Measurements from ENCODE around the gene DPRX. TPM values are rescaled to one million over a fixed set of nuclear protein-coding genes. Genes with fewer than 3 reads are reported as not detected.

DPRX gene, protein sequence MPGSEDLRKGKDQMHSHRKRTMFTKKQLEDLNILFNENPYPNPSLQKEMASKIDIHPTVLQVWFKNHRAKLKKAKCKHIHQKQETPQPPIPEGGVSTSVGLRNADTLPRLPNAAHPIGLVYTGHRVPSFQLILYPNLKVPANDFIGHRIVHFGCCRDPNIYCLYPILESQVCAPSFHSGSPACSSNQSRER
- not detected for total RNA-seq
- polyA plus RNA-seq = not detected
- long read RNA-seq, donor 1 = 0 reads
- long read RNA-seq, donor 2 = 0 reads
- long read RNA-seq, donor 3 = 0 reads
- long read RNA-seq, donor 4 = 0 reads

DNA sequence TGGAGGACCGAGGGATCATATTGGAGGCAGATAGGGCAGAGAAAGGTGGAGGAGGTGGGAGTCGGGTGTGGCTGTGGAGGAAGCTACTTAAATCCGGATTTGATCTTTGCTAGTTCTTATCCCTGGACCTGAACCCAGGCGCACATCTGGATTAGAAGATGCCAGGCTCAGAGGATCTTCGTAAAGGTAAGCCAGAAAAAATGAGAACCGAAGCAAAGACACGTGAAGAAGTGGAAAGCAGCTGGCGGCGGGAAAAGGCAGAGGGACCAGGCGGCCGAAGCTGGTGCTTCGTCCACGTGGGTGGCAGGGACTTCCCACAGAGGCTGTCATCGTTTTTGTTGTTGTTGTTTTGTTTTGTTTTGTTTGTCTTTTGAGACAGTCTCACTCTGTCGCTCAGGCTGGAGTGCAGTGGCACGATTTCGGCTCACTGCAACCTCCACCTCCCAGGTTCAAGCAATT is at the start of gene DPRX:
DPRX (plus strand) TSS at position 51 of the 459 bp plus-strand sequence; CDS start at position 159, 108 bp downstream.
- ATAC-seq (no peak), DNase-seq (no peak)
- no peak within 1 kb of the TSS for H3K4me3 ChIP-seq (ENCODE audit: low read length)
- no peaks in the 10 kb centered on the region for H3K4me1 ChIP-seq (ENCODE audit: control insufficient read depth, insufficient read depth, low read length)
- no peaks in the 10 kb centered on the region for H3K27me3 ChIP-seq (ENCODE audit: control insufficient read depth, insufficient read depth)
- no peaks in the 10 kb centered on the region for H3K9me3 ChIP-seq (ENCODE audit: control insufficient read depth, low read length)
- intact Hi-C loops (cut with DNase I) = no loop called here
- WGBS = 87% methylated on average over 17 of the region's 17 CpGs
- H3K27ac ChIP-seq (ENCODE audit: low read length) = no peak within 1 kb of the TSS

DNA sequence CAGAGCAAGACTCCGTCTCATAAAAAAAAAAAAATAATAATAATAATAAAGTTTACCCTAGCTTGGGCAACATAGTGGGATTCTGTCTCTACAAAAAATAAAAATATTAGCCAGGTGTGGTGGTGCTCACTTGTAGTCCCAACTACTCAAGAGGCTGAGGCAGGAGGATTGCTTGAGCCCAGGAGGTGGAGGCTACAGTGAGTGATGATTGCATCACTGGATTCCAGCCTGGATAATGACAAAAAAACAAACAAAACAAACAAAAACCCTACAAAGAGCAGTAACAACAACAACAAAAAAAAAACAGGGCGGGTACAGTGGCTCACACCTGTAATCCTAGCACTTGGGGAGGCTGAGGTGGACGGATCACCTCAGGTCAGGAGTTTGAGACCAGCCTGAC is 48.6 kb upstream of the DPRX start:
- Histone ChIP-seq H3K27ac (ENCODE audit: low read length) (no peak overlapping the region), H3K4me1 (ENCODE audit: control insufficient read depth, insufficient read depth, low read length) (no peaks in the 10 kb centered on the region), H3K27me3 (ENCODE audit: control insufficient read depth, insufficient read depth) (no peaks in the 10 kb centered on the region), H3K4me3 (ENCODE audit: low read length) (no peak overlapping the region), H3K9me3 (ENCODE audit: control insufficient read depth, low read length) (no peaks in the 10 kb centered on the region)
- WGBS = 94% methylated on average over 3 of the region's 3 CpGs
- ATAC-seq (no peak), DNase-seq (no peak)
- intact Hi-C loops (cut with DNase I) = loop anchor here in 1 of 4 donors (10.0 kb wide), 1 partner anchor 162 kb away; no protein-coding TSS in a partner anchor

DNA sequence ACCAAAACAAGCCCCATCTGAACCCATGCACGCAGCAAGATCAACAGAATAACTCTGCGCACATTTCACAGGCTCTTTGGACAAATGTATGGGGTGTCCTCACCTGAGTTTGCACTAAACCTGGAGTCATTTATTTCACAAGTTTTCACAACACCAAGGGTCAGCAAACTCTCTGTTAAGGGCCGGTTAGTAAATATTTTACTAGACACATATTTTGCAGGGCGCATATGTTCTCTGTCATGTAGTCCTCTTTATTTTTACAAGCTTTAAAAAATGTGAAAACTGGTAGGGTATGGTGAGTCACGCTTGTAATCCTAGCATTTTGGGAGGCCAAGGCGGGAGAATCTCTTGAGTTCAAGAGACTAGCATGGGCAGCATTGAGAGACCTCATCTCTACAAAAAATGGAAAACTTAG is 45.5 kb upstream of the DPRX start:
- Histone ChIP-seq H3K27ac (ENCODE audit: low read length) (no peak overlapping the region), H3K4me1 (ENCODE audit: control insufficient read depth, insufficient read depth, low read length) (no peaks in the 10 kb centered on the region), H3K9me3 (ENCODE audit: control insufficient read depth, low read length) (no peaks in the 10 kb centered on the region), H3K4me3 (ENCODE audit: low read length) (no peak overlapping the region), H3K27me3 (ENCODE audit: control insufficient read depth, insufficient read depth) (no peaks in the 10 kb centered on the region)
- intact Hi-C loops (cut with DNase I) = loop anchor here in 1 of 4 donors (10.0 kb wide), 1 partner anchor 159 kb away; no protein-coding TSS in a partner anchor
- DNase-seq (no peak), ATAC-seq (no peak)
- 95% methylated on average over 6 of the region's 6 CpGs for WGBS

DNA sequence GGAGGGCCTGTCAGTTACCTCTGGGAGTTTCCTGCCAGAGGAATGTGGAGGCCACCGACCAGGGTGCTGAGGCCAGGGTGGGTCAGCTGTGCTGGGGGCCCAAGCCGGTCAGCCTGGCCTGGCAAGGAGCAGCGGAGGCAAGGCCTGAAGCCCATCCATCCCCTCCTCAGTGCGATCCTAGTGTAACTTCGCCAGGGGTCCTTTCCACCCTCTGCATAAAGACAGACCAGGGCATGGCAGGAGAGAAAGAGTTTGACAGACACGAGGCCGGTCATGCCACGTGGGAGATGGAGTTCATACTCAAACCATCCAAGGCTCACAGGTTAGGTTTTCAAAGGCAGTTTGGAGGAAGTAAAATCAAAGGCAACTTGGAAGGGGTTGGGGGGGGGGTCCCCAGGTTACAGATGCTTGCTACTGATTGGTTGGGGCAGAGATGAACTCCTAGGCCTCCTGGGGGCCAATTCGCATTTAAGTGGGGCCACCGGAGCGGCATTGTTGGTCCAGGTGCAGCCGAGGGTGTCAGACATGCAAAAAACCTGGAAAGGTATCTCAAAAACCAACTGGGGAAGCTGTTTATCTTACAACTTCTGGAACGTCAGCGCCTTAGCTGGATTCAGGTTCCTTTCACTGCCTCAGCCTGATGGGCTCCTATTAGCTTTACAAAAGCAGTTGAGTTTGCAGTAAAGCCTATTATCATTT is 36.8 kb upstream of the DPRX start:
- H3K4me3 ChIP-seq (ENCODE audit: low read length) = no peak overlapping the region
- H3K27me3 ChIP-seq (ENCODE audit: control insufficient read depth, insufficient read depth) = no peaks in the 10 kb centered on the region
- H3K9me3 ChIP-seq (ENCODE audit: control insufficient read depth, low read length) = no peaks in the 10 kb centered on the region
- no peak overlapping the region for H3K27ac ChIP-seq (ENCODE audit: low read length)
- ATAC-seq = no peak
- DNase-seq = no peak
- intact Hi-C loops (cut with DNase I) = no loop called here
- no peaks in the 10 kb centered on the region for H3K4me1 ChIP-seq (ENCODE audit: control insufficient read depth, insufficient read depth, low read length)
- WGBS = 49% methylated on average over 14 of the region's 14 CpGs

- 71% methylated on average over 9 of the region's 9 CpGs for WGBS
- intact Hi-C loops (cut with DNase I) = no loop called here
- DNase-seq = no peak
- H3K27me3 ChIP-seq (ENCODE audit: control insufficient read depth, insufficient read depth) = no peaks in the 10 kb centered on the region
- ATAC-seq = no peak
- H3K4me1 ChIP-seq (ENCODE audit: control insufficient read depth, insufficient read depth, low read length) = no peaks in the 10 kb centered on the region
- no peak overlapping the region for H3K27ac ChIP-seq (ENCODE audit: low read length)
- no peaks in the 10 kb centered on the region for H3K9me3 ChIP-seq (ENCODE audit: control insufficient read depth, low read length)
- no peak overlapping the region for H3K4me3 ChIP-seq (ENCODE audit: low read length)
These were observed 36.3 kb upstream of the DPRX start for GRCh38 chr19:53595510-53595867.

GRCh38 chr19:53596056-53596455 is 35.7 kb upstream of the DPRX start:
- Histone ChIP-seq H3K27ac (ENCODE audit: low read length) (no peak overlapping the region), H3K9me3 (ENCODE audit: control insufficient read depth, low read length) (no peaks in the 10 kb centered on the region), H3K4me1 (ENCODE audit: control insufficient read depth, insufficient read depth, low read length) (no peaks in the 10 kb centered on the region), H3K4me3 (ENCODE audit: low read length) (no peak overlapping the region), H3K27me3 (ENCODE audit: control insufficient read depth, insufficient read depth) (no peaks in the 10 kb centered on the region)
- intact Hi-C loops (cut with DNase I) = no loop called here
- ATAC-seq (no peak), DNase-seq (no peak)
- 76% methylated on average over 9 of the region's 9 CpGs for WGBS

DNA sequence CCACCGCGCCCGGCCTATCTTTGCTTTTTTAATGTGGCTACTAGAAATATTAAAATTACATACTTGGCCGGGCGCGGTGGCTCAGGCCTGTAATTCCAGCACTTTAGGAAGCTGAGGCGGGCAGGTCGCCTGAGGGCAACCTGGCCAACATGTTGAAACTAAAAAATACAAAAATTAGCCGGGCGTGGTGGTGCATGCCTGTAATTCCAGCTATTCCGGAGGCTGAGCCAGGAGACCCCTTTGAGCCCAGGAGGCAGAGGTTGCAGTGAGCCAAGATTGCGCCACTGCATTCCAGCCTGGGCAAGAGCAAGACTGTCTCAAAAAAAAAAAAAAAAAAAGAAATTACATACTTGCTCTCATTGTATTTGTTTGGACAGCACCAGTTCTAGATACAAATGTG is 34.8 kb upstream of the DPRX start:
- intact Hi-C loops (cut with DNase I) = no loop called here
- Histone ChIP-seq H3K9me3 (ENCODE audit: control insufficient read depth, low read length) (no peaks in the 10 kb centered on the region), H3K27ac (ENCODE audit: low read length) (no peak overlapping the region), H3K27me3 (ENCODE audit: control insufficient read depth, insufficient read depth) (no peaks in the 10 kb centered on the region), H3K4me3 (ENCODE audit: low read length) (no peak overlapping the region), H3K4me1 (ENCODE audit: control insufficient read depth, insufficient read depth, low read length) (no peaks in the 10 kb centered on the region)
- ATAC-seq (no peak), DNase-seq (no peak)
- 90% methylated on average over 12 of the region's 12 CpGs for WGBS

- Histone ChIP-seq H3K4me3 (ENCODE audit: low read length) (no peak overlapping the region), H3K27ac (ENCODE audit: low read length) (no peak overlapping the region), H3K27me3 (ENCODE audit: control insufficient read depth, insufficient read depth) (no peaks in the 10 kb centered on the region), H3K9me3 (ENCODE audit: control insufficient read depth, low read length) (no peaks in the 10 kb centered on the region), H3K4me1 (ENCODE audit: control insufficient read depth, insufficient read depth, low read length) (no peaks in the 10 kb centered on the region)
- ATAC-seq (no peak), DNase-seq (no peak)
- intact Hi-C loops (cut with DNase I) = no loop called here
- WGBS = 70% methylated on average over 10 of the region's 10 CpGs
These were observed 33.4 kb upstream of the DPRX start for GRCh38 chr19:53598361-53598760.

- Histone ChIP-seq H3K27me3 (ENCODE audit: control insufficient read depth, insufficient read depth) (no peaks in the 10 kb centered on the region), H3K27ac (ENCODE audit: low read length) (no peak overlapping the region), H3K4me3 (ENCODE audit: low read length) (no peak overlapping the region), H3K9me3 (ENCODE audit: control insufficient read depth, low read length) (no peaks in the 10 kb centered on the region), H3K4me1 (ENCODE audit: control insufficient read depth, insufficient read depth, low read length) (no peaks in the 10 kb centered on the region)
- WGBS = 64% methylated on average over 4 of the region's 4 CpGs
- DNase-seq (no peak), ATAC-seq (no peak)
- intact Hi-C loops (cut with DNase I) = no loop called here
These were observed 31.6 kb upstream of the DPRX start for GRCh38 chr19:53600217-53600616.

DNA sequence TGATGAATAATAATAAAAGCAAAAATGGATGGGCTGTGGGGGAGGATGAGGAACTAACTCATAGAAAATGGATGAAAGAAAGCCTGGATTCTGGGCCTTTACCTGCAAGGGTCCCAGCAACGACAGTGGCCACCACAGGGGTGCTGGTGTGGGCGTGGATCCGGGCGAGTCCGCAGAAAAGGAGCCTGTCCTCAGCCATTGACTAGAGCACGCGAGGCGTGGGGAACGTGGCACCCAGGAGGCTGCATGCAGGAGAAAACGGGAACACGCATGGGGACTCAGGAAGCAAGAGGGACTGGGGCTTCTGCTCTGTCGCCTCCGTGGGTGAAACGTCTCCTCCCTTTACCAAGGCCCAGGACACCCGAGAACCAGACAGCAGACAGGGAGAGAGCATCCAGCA is 25.8 kb upstream of the DPRX start:
- intact Hi-C loops (cut with DNase I) = no loop called here
- H3K27ac ChIP-seq (ENCODE audit: low read length) = no peak overlapping the region
- 80% methylated on average over 15 of the region's 15 CpGs for WGBS
- no peaks in the 10 kb centered on the region for H3K27me3 ChIP-seq (ENCODE audit: control insufficient read depth, insufficient read depth)
- ATAC-seq (no peak), DNase-seq (no peak)
- no peak overlapping the region for H3K4me3 ChIP-seq (ENCODE audit: low read length)
- H3K4me1 ChIP-seq (ENCODE audit: control insufficient read depth, insufficient read depth, low read length) = no peaks in the 10 kb centered on the region
- H3K9me3 ChIP-seq (ENCODE audit: control insufficient read depth, low read length) = no peaks in the 10 kb centered on the region

DNA sequence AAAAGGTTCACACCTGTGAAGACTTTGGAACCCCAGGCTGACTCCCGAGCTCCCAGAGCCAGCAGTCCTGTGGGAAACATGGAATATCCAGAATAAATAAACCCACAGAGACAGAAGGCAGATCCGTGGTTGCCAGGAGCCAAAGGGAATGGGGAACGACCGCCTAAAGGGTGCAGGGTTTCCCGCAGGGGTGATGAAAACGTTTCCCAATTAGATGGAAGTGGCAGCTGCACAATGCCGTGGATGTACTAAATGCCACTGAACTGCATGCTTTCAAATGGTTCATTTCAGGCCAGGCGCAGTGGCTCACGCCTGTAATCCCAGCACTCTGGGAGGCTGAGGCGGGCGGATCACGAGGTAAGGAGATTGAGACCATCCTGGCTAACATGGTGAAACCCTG is 23.4 kb upstream of the DPRX start:
- Histone ChIP-seq H3K27ac (ENCODE audit: low read length) (no peak overlapping the region), H3K9me3 (ENCODE audit: control insufficient read depth, low read length) (no peaks in the 10 kb centered on the region), H3K4me3 (ENCODE audit: low read length) (no peak overlapping the region), H3K27me3 (ENCODE audit: control insufficient read depth, insufficient read depth) (no peaks in the 10 kb centered on the region), H3K4me1 (ENCODE audit: control insufficient read depth, insufficient read depth, low read length) (no peaks in the 10 kb centered on the region)
- intact Hi-C loops (cut with DNase I) = no loop called here
- WGBS = 86% methylated on average over 12 of the region's 12 CpGs
- no peak for ATAC-seq
- no peak for DNase-seq

Data from right cardiac atrium (tissue), 5 donors.